GM21526 (cell line): ENCODE data around the gene ARID5B.

Experiments
- ATAC-seq: cut with Tn5 transposase; IDR thresholded peaks from one replicate; pipeline ENCODE4 v1.9.1; 2021; ENCODE audit warnings: moderate library complexity; ENCODE audit not compliant: unreplicated experiment, low FRiP score

ARID5B gene

DNA sequence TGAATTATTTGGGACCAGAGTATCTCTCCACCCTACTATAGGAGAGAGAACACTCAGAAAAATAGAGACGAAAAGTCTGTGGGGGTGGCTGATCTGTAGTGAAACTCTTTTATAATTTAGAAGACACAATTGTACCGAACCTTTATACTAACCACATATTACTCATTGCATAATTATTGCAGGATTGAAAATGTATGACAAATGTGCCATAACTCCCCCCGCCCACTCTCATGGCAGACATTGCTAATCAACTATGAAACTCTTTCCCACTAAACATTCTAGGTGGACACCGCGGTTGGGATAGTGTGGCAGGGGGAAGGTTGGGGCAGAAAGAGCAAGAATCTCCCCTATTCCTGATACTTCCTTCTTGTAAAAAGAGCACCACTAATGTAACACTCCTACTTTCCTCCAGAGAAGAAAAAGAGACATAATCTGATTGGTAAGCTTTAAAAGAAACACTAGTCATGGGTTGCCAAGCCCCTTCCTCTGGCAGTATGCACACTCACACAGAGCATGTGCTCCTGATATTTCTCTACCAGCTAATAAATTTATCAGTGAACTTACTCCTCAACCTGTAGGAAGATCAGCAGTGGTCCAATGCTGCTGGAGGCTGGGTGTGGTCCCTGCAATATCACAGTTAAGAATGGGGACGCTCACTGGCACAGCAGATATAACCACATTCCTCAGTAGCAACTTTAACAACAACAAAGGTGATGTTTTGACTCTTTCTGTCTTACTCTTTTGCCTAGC, 18.7 kb upstream of the ARID5B start:
- ATAC-seq, result peak; percentile 54

GRCh38 chr10:61883371-61884025, 18.0 kb upstream of the ARID5B start:
- no peak for ATAC-seq

DNA sequence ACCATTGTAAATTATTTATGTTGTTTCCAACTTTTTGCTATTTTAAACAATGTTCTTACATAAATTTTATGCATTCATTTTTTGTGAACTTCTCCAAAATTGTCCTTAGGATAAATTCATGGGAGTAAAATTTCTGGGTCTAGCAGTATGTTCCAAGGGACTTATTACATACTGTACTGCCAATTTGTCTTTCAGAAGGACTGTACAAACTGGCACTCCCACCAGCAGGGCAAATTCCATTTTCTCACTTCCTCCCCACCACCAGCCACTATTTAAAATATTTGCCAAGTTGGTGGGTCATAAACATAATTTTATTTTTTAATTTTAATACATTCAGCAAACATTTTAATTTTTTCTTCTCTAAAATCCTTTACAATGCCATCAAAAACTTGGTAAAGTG, 13.7 kb upstream of the ARID5B start:
- ATAC-seq, result no peak

- no peak for ATAC-seq
Measured at GRCh38 chr10:61888744-61889143, 12.8 kb upstream of the ARID5B start.

DNA sequence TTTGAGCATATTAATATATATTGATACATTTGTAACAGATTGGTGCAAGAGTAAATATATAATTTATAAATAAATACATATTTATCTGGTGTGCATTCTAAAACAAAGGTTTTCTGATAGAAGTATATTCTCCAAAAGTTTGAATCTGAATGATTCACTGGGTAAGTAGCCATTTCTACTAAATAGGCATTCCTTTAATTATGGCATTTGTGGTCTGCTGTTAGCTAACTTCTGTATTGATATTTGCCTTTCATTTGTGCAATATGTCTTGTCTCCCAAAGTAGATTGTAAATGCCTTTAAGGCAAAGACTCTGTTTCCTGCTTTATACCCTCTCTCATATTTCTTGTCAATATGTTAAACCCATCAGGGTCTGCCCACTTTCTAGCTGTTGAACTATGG, 11.1 kb upstream of the ARID5B start:
- ATAC-seq, result no peak

DNA sequence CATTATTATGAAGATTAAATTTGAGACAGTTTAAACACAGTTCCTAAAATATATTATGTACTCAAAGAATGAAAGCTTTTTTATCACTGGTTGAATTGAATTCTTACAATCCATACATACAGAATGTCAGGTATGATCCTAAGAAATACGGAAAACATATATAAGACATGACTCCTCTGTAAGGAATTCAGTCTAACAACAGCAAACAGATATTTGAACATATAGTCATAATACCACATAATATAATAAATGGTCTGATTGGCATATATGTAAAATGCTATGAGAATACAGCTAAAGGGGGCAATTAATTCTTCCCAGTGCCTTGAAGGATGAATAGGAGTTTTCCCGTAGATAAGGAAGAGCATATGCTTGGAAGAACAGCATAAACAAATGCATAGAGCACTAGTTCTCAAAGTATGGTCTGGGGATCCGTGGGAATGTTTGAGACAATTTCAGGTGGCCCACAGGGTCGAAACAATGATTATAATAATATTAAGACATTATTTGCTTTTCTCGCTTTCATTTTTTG, 10.6 kb upstream of the ARID5B start:
- no peak for ATAC-seq

- ATAC-seq, result no peak
Measured at GRCh38 chr10:61891906-61892585, 9.5 kb upstream of the ARID5B start.

GRCh38 chr10:61892961-61893360, 8.5 kb upstream of the ARID5B start:
- ATAC-seq, result no peak

- no peak for ATAC-seq
Measured at GRCh38 chr10:61894133-61894532, 7.4 kb upstream of the ARID5B start.

- no peak for ATAC-seq
Measured at GRCh38 chr10:61895898-61896600, 5.5 kb upstream of the ARID5B start.

DNA sequence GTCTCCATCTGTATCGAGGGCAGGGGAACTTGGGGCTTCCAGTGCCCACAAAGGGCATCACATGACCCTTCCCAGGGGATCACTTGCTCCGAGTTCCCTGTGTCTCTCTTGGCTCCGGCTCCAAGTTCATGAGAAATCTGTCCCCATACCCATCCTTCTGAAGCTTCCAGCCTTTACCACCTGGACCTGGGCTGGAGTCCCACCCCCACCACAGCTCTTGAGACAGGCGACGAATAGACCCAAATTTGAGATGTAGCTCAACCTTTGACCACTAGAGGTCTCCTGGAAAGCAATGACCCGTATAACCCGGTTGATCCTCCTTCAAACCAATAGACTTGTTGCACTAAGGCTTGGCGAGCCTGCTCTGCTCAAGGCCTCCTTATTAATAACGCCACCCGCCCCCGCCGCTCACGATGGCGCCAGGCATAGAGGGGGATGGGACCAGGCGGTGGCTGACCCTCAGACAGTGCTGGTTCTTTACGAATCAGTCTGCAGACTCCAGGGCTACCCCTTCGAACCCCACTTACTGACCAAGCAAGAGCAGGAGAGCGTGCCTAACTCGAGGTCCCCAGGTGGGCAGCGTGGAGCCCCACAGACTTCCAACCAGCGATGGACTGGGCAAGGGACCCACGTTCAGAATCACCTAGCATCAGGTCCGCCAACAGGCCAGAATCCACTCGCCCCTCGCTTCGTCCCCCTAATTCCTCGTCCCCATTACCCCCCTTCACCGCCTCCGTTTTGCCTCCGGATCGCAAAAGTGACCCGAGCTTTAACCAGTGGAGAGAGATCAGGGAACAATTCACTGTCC, 4.4 kb upstream of the ARID5B start:
- ATAC-seq, result peak; percentile 61

DNA sequence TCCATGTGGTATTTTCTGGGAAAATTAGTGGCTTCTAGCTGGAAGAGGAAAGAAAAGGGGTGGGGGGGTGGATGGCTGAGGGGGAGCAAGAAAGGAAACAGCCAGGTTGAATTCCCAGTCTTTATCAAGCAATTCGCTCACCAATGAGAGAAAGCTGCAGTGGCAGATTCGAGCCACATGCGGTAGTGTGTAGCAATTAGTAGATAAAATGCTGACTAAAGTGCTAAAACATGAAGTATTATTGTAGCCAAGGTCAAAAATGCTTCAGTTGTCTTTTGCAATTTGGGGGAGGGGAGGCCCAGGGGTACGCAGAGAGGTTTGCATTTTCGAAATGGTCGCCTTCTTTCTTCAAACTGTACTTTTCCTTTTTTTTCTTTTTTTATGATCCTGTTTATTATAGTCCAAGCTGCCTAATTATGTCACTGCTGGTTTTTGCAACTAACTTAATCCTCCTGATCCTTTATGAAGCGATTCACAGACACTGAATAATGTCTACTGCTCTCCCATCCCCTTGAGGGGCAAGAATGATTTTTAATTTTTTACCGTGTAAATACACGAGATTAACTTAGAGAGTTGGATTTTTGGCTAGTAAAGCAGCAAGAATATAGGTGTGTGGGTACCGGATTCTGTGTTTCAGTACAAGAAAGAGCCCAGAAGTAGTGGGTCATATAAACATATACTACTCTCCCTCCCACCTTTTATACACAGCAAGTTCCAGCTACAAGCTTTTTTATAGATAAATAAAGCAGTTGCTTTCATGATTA, 3.6 kb upstream of the ARID5B start:
- no peak for ATAC-seq

DNA sequence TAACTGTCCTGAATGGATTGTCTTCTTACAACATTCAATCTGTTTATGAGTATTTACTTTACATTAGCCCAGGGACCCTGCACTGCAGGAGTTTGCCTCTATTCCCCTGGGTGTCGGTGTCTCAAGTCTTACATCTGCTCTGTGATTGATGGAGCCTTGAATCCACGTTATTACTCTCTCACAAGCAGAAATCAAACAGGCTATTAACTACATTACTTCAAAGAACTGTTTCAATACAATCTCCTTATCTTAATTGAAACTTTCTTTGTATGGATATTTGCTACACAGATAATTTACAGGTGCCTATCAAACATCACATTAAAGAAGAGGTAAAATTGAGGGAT, 3.1 kb upstream of the ARID5B start:
- no peak for ATAC-seq

DNA sequence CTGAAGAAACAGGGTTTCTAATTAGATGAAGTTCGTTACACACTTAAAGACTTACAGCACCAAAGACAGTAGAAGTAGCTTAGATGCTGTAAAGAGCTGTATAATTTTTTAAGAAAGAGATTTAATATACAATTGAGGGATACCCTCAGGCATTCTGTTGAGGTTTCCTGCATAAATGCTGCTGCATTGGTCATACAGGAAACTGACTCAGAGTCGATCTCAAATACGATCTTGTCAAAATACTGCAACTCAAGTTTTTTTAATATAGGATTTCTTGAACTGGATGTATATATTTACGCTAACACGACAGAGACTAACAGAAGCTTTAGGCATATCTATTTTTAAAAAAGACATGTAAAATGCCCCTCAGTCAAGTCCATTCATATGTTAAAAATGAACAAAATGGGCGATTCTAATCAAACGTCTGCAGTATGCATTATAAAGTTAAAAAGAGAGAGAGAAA, 2.4 kb upstream of the ARID5B start:
- no peak for ATAC-seq

DNA sequence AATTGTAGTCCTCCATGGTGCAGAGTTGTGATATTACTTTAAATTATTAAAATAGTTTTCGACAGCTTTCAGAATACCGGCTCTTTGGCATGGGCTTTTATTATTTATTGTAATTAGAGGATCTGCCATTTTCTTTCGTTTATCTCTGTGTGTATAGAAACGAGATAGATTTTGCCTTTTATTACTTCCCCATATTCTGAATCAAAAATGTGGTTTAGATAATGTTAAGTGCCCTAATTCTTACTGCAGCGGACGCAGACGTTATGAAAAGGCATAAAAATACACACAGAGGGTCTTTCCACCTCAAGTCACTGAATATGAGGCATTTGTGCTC, 1.9 kb upstream of the ARID5B start:
- ATAC-seq, result no peak

- peak; percentile 41 for ATAC-seq
Measured at GRCh38 chr10:61899997-61900828, 1.3 kb upstream of the ARID5B start.

DNA sequence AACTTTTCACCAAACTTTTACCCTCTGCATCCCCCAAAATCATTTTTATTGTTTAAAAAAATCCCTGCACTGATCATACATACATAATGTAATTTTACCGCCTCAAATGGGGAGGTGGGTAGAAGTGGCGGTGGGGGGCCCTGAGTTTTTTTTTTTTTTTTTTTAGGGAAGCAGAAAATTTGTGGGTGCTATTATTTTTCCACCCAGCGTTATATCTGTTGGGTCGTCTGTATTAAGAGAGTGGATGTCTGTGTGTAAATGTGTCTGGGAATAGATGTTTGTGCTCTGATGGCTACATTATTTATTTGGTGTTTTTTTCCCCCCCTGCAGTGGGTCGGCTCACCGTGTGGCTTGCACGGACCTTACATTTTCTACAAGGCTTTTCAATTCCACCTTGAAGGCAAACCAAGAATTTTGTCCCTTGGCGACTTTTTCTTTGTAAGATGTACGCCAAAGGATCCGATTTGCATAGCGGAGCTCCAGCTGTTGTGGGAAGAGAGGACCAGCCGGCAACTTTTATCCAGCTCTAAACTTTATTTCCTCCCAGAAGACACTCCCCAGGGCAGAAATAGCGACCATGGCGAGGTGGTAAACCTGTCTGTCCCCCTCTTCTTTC, 438 bp downstream of the ARID5B start:
- no peak for ATAC-seq
